ENCODE measurements around the gene KRT6A. TPM values are rescaled to one million over a fixed set of nuclear protein-coding genes. Genes with fewer than 3 reads are reported as not detected.

The KRT6A gene
- total and polyA plus RNA-seq, 10 of the 15 experiments (the other 5 are each of a cell fraction or from before 2014, with no cell fraction given): 0.96 TPM; not detected in 9

- no peak overlapping the region for H3K9ac ChIP-seq (ENCODE audit: control insufficient read depth, insufficient read depth, low read length)
- H3K79me2 ChIP-seq (ENCODE audit: control insufficient read depth, insufficient read depth, low read length): no peaks in the 10 kb centered on the region
- H3K4me2 ChIP-seq (ENCODE audit: control insufficient read depth, insufficient read depth): no peak overlapping the region
- WGBS (ENCODE audit: insufficient coverage, insufficient replicate concordance, low lambda C conversion rate, missing lambda C conversion rate): 17% methylated on average over 8 of the region's 8 CpGs
- TF ChIP-seq TARDBP (IDR thresholded peaks at IDR 0.05; ENCODE audit: borderline replicate concordance): no peak
- POLR2A ChIA-PET: no interaction called here
- no peaks in the 10 kb centered on the region for H3K36me3 ChIP-seq (ENCODE audit: control insufficient read depth in 2 of 2, insufficient read depth in 2 of 2, low read length in 1 of 2)
- SMC1A ChIA-PET (ENCODE audit: uncharacterized antibody, unreplicated experiment): no interaction called here
- no peaks in the 10 kb centered on the region for H3K9me3 ChIP-seq (replicated peaks; ENCODE audit: control insufficient read depth, insufficient read depth, low read length)
- no peak overlapping the region for H3K4me3 ChIP-seq
- FAIRE-seq (no peak), ATAC-seq (no peak), DNase-seq (ENCODE audit: low read depth, low spot score) (no peak)
- RAD21 ChIA-PET (ENCODE audit: unreplicated experiment): no interaction called here
- peaks cover 6 to 7% of the 10 kb centered on the region in 2 experiments for H3K27me3 ChIP-seq (replicated peaks in 1 of 2; ENCODE audit: control insufficient read depth in 2 of 2, insufficient read depth in 2 of 2, low read length in 1 of 2)
- H4K20me1 ChIP-seq (ENCODE audit: control insufficient read depth, insufficient read depth): no peaks in the 10 kb centered on the region
- no peaks in the 10 kb centered on the region for H3K4me1 ChIP-seq (ENCODE audit: control insufficient read depth, insufficient read depth, low read length)
- intact Hi-C loops (cut with micrococcal nuclease; ENCODE audit: unreplicated experiment) (no loop called here), in situ Hi-C loops (cut with MboI) (no loop called here)
- no TSS peak for BruUV-seq (replicated peaks)
- CTCF ChIA-PET: no interaction called here
- no peak overlapping the region for H2AFZ ChIP-seq (ENCODE audit: control insufficient read depth, low read depth, low read length)
- no peak overlapping the region for H3K27ac ChIP-seq (ENCODE audit: control insufficient read depth, insufficient read depth)
Measured at GRCh38 chr12:52439420-52439819, 53.6 kb downstream of the KRT6A start.

GRCh38 chr12:52438305-52439301 is 54.5 kb downstream of the KRT6A start:
- no peak for FAIRE-seq
- no peak for DNase-seq (ENCODE audit: low read depth, low spot score)
- Histone ChIP-seq H3K4me2 (ENCODE audit: control insufficient read depth, insufficient read depth) (no peak overlapping the region), H3K4me3 (no peak overlapping the region), H3K36me3 (ENCODE audit: control insufficient read depth in 2 of 2, insufficient read depth in 2 of 2, low read length in 1 of 2) (no peaks in the 10 kb centered on the region), H3K4me1 (ENCODE audit: control insufficient read depth, insufficient read depth, low read length) (no peaks in the 10 kb centered on the region), H3K9me3 (replicated peaks; ENCODE audit: control insufficient read depth, insufficient read depth, low read length) (no peaks in the 10 kb centered on the region), H3K27me3 (replicated peaks in 1 of 2; ENCODE audit: control insufficient read depth in 2 of 2, insufficient read depth in 2 of 2, low read length in 1 of 2) (peaks cover 6 to 7% of the 10 kb centered on the region in 2 experiments), H3K9ac (ENCODE audit: control insufficient read depth, insufficient read depth, low read length) (no peak overlapping the region), H4K20me1 (ENCODE audit: control insufficient read depth, insufficient read depth) (no peaks in the 10 kb centered on the region), H2AFZ (ENCODE audit: control insufficient read depth, low read depth, low read length) (no peak overlapping the region), H3K27ac (ENCODE audit: control insufficient read depth, insufficient read depth) (no peak overlapping the region), H3K79me2 (ENCODE audit: control insufficient read depth, insufficient read depth, low read length) (no peaks in the 10 kb centered on the region)
- RAD21 ChIA-PET (ENCODE audit: unreplicated experiment): no interaction called here
- WGBS (ENCODE audit: insufficient coverage, insufficient replicate concordance, low lambda C conversion rate, missing lambda C conversion rate): 25% methylated on average over 8 of the region's 8 CpGs
- TF ChIP-seq GATAD2B (conservative IDR thresholded peaks at IDR 0.05; ENCODE audit: low read depth) (no peak), MTA2 (IDR thresholded peaks at IDR 0.05; ENCODE audit: low read depth) (no peak)
- SMC1A ChIA-PET (ENCODE audit: uncharacterized antibody, unreplicated experiment): no interaction called here
- intact Hi-C loops (cut with micrococcal nuclease; ENCODE audit: unreplicated experiment): no loop called here
- CTCF ChIA-PET: no interaction called here
- no peak for ATAC-seq
- POLR2A ChIA-PET: no interaction called here
- in situ Hi-C loops (cut with MboI): no loop called here
- BruUV-seq (replicated peaks): no TSS peak

All from GM12878 (cell line).